IPS-11a (cell line): ENCODE data around the gene EXOC6.

Experiments used
- H3K4me3 ChIP-seq: one replicate; pipeline ENCODE4 v1.5.1; 2013; ENCODE audit warnings: low read depth, low read length, control low read depth

EXOC6 gene

GRCh38 chr10:93063144-93063976, 215.0 kb downstream of the EXOC6 start:
- H3K4me3 ChIP-seq, result no peak overlapping the region

DNA sequence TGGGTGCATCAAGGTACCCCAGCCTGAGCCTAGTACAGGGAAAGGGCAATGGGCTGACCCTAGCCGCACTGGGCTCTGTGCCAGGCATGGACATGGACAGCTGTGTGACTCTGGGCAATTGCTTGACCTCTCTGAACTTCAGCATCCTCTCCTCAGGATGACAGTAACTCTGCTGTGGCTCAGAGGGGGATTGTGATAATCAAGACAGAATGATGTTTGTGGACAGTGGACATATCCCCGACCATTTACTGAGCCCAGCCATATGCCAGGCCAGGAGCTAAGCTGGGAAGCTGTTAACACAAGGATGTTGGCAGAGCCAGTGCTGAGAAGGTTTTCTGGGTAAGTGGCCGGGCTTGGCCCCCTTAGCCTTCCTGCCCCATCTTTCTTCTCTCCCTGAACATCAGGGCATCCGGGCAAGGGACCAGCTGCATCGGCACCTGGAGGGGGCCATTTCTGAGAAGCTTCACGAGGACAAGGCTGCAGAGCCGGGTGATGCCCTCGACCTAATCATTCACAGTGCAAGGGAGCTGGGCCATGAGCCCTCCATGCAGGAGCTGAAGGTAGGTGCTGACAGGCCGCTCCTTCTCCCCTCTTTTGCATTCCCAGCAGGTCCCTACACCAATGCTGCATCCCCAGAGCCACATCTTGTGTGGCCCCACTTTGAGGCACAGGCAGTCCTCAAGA, 215.8 kb downstream of the EXOC6 start:
- no peak overlapping the region for H3K4me3 ChIP-seq

- no peak overlapping the region for H3K4me3 ChIP-seq
Observed at GRCh38 chr10:93064874-93065660, 216.7 kb downstream of the EXOC6 start.

DNA sequence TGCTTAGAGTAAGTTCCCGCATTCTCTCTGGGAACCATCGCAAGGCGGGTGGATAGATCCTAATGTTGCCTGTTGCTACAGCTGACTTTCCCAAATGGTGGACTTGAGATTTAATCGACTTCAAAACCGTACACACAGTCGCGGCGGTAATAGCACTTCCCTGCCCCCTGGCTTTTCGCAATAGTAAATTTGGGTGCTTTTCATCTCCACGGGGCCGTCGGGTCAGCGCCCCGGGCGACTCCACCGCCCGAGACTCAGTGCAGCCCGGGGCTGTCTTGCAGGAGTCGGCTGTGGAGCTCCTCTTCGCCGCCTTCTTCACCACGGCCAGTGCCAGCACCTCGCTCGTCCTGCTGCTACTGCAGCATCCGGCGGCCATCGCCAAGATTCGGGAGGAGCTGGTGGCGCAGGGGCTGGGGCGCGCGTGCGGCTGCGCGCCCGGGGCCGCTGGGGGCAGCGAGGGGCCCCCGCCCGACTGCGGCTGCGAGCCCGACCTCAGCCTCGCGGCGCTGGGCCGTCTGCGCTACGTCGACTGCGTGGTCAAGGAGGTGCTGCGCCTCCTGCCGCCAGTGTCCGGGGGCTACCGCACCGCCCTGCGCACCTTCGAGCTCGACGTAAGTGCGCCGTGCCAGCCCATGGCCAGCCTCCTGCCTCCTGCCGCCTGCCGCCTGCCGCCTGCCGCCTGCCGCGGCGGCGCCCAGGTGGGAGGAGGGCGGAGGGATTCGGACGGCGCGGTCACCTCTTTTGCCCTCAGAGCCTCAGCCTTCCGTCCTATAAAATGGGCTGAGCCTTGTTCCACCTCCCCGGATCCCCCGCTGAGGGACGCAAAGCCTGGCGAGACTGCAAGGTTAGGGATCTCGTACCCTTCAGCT, 217.6 kb downstream of the EXOC6 start:
- peak overlapping the region; percentile 13 for H3K4me3 ChIP-seq

GRCh38 chr10:93066544-93066913, 218.2 kb downstream of the EXOC6 start:
- H3K4me3 ChIP-seq, result no peak overlapping the region

- no peak overlapping the region for H3K4me3 ChIP-seq
Observed at GRCh38 chr10:93067443-93068365, 219.4 kb downstream of the EXOC6 start.

DNA sequence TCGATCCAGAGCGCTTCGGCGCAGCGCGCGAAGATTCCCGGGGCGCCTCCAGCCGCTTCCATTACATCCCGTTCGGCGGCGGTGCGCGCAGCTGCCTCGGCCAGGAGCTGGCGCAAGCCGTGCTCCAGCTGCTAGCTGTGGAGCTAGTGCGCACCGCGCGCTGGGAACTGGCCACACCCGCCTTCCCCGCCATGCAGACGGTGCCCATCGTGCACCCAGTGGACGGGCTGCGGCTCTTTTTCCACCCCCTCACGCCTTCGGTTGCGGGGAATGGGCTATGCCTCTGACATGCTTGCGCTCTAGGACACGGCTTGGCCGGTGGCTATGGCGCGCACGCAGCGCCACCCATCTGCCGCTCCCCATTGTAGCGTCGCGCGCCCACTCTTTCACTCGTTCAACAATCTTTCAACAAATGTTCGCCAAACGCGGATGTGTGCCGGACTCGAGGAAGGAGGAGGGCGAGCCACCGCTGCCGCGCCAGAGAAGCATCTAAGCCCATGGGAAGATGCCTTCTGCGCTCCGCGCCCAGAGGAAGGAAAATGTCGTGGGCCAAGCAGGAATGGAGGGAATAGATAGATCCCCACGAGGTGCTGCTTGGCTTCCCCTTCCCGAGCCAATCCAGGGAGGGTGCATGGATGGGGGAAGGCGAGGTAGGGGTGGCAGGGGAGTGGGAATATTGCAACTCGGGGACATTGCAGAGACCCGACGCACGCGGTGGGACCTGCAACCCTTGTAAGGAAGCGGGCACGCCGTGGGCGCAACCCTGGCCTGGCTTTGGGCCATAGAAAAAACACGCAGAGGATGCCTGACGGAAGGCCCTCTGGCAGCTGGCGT, 220.3 kb downstream of the EXOC6 start:
- H3K4me3 ChIP-seq, result peak overlapping the region; percentile 17

GRCh38 chr10:93069245-93069561, 220.9 kb downstream of the EXOC6 start:
- no peak overlapping the region for H3K4me3 ChIP-seq

GRCh38 chr10:93070378-93071176, 222.3 kb downstream of the EXOC6 start:
- H3K4me3 ChIP-seq, result no peak overlapping the region

- H3K4me3 ChIP-seq, result no peak overlapping the region
Observed at GRCh38 chr10:93071177-93071472, 222.8 kb downstream of the EXOC6 start.

GRCh38 chr10:93071674-93072224, 223.4 kb downstream of the EXOC6 start:
- peak overlapping the region; percentile 13 for H3K4me3 ChIP-seq

DNA sequence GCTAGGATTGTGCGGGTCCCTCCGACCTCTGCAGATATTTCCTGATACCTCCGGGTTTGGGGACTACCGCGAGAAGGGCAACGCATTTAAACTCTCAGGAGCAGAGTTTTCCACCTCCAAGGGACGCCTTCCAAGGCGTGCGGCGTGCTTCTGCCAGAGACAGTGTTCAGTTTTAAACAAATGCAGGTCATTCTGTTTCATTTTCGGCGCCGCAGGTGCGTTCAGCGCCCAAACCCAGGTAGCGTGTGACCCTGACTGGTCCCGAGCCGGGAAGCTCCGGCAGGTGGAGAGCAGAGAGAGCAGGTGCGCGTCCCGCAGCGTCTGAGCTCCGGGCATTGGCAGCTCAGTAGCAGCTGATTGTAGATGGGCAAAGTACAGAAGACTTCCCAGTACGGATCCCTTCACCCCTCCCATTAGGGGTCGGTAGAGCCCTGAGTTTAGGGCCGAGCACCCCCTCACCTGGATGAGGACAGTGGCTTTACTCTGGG, 223.9 kb downstream of the EXOC6 start:
- H3K4me3 ChIP-seq, result peak overlapping the region; percentile 13

GRCh38 chr10:93072713-93073538, 224.6 kb downstream of the EXOC6 start:
- peak overlapping the region; percentile 2 for H3K4me3 ChIP-seq

GRCh38 chr10:93073539-93074146, 225.3 kb downstream of the EXOC6 start, which contains the start of gene CYP26A1:
CYP26A1 (plus strand) TSS chr10:93073893; CDS start chr10:93073935, 42 bp downstream.
- peak within 1 kb of the TSS; percentile 69 for H3K4me3 ChIP-seq

DNA sequence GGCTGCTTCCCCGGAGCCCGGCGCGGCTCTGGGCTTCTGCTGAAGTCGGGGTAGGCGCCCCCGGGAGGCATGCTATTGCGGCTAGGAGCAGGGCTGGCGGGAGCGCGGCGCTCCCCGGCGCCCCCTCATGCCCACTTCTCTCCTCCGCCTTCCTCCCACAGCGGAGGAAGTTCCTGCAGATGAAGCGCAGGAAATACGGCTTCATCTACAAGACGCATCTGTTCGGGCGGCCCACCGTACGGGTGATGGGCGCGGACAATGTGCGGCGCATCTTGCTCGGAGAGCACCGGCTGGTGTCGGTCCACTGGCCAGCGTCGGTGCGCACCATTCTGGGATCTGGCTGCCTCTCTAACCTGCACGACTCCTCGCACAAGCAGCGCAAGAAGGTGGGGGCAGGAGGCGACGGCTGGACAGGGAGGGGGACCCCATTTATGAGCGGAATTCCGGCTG, 225.9 kb downstream of the EXOC6 start:
- peak overlapping the region; percentile 69 for H3K4me3 ChIP-seq
